ENCODE data around the gene PLSCR5.

The PLSCR5 gene

DNA sequence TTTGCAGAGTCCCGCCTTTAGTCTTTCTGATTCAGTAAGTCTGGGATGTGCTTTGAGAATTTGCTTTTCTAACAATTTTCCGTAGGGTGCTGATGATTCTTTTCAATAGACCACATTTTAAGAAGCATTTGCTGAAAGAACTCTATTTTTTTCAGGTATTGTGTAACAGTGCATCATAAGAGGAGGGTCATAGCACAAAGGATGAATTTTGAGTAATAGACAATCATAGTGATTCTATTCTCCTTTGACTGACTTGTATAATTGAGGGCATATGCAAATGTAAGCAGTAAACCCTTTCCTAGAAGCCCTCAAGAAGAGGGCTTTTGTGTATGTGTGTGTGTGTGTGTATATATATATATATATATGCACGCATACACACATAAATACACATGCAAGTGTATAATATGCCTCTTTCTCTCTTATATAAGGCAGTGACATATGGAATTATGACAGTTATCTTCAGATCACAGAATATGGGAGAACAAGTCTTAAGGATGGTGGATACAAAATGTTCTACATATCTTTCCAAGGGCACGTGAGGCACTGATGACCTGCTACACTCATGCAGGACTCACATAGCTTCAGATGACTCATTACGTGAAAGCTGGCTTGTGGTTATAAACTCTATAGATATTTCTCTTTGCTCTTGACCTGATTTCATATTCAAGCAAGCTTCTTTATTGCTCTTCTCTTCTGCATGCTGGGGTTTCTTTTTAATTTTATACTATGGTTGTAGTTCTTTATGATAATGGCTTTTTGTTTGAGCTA lies 54.2 kb downstream of the PLSCR5 start:
- Histone ChIP-seq H3K4me1 (ENCODE audit: control insufficient read depth in 1 of 2, insufficient read depth in 1 of 2, low read depth in 1 of 2, low read length in 1 of 2) (peaks cover 55 to 70% of the 10 kb centered on the region in 2 experiments), H3K9me3 (no peaks in the 10 kb centered on the region), H3K27ac (peak overlapping the region; percentile 59), H3K27me3 (no peaks in the 10 kb centered on the region), H3K4me3 (ENCODE audit: low read depth in 1 of 2, low read length in 1 of 2) (no peak overlapping the region), H3K36me3 (no peaks in the 10 kb centered on the region)
- TF ChIP-seq, protein P1, sequence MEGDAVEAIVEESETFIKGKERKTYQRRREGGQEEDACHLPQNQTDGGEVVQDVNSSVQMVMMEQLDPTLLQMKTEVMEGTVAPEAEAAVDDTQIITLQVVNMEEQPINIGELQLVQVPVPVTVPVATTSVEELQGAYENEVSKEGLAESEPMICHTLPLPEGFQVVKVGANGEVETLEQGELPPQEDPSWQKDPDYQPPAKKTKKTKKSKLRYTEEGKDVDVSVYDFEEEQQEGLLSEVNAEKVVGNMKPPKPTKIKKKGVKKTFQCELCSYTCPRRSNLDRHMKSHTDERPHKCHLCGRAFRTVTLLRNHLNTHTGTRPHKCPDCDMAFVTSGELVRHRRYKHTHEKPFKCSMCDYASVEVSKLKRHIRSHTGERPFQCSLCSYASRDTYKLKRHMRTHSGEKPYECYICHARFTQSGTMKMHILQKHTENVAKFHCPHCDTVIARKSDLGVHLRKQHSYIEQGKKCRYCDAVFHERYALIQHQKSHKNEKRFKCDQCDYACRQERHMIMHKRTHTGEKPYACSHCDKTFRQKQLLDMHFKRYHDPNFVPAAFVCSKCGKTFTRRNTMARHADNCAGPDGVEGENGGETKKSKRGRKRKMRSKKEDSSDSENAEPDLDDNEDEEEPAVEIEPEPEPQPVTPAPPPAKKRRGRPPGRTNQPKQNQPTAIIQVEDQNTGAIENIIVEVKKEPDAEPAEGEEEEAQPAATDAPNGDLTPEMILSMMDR (IDR thresholded peaks at IDR 0.05) = no peak

DNA sequence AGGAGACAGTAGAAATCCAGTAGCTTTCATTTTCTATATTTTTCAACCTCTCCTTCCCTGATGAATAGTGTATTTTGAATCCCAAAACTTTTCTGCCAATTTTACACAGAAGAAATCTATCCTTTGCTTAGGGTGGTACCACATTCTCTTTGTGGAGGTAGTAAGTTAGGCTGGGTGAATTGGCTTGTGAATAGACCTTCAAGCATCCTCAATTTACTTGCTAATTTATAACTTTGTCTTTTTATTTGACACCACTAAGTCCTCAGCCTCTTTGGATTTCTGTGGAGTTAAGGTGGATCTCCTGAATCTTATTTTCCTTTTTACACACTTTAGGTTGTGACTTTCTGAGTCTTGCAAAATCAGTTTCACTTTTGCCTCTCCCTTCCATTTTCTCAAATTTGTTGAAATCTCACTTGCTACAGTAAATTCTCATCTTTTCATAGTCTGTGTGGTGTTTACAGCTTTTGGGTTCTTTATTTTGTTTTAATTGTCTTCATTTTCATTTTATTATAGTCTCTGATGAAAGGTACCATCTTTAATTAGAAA lies 55.0 kb downstream of the PLSCR5 start:
- Histone ChIP-seq H3K4me3 (ENCODE audit: low read depth in 1 of 2, low read length in 1 of 2) (no peak overlapping the region), H3K36me3 (no peaks in the 10 kb centered on the region), H3K27ac (peak overlapping the region; percentile 59)

DNA sequence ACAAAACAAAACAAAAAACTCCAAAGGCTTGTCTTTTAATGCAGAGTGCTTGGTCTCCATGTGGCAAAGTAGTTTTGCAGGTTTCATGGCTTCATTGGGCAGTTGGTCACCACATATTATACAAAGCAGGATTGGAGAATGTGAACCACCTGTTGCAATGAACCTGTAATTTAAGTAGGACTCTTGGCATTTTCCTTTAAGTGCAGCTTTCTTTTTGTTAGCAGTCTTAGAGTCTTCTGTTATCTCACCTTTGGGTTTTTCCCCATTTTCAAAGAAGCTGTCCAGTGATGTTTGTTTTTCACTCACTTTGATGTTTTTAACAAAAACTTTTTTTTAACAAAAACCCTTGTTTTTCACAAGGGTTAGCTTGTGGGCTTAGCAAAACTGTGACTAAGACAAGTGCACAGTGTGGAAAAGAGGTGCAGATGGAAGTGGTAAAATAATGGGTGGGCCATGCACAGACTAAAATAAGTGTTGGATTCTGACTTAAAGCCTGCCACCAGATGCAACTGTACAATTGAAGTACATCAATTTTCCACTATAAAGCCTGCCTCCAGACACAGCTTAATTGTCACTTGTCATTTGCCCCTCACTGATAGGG lies 57.8 kb downstream of the PLSCR5 start:
- Histone ChIP-seq H3K9me3 (no peaks in the 10 kb centered on the region), H3K27me3 (no peaks in the 10 kb centered on the region), H3K4me1 (ENCODE audit: control insufficient read depth in 1 of 2, insufficient read depth in 1 of 2, low read depth in 1 of 2, low read length in 1 of 2) (peaks cover 40 to 62% of the 10 kb centered on the region in 2 experiments), H3K4me3 (ENCODE audit: low read depth in 1 of 2, low read length in 1 of 2) (no peak overlapping the region), H3K27ac (no peak overlapping the region), H3K36me3 (no peaks in the 10 kb centered on the region)
- TF ChIP-seq, protein P1 (IDR thresholded peaks at IDR 0.05) = no peak

More for the DNA sequence above, 55.0 kb downstream of the PLSCR5 start:
- Histone ChIP-seq H3K27me3 (no peaks in the 10 kb centered on the region), H3K4me1 (ENCODE audit: control insufficient read depth in 1 of 2, insufficient read depth in 1 of 2, low read depth in 1 of 2, low read length in 1 of 2) (peaks cover 48 to 70% of the 10 kb centered on the region in 2 experiments), H3K9me3 (no peaks in the 10 kb centered on the region)
- TF ChIP-seq, protein P1 (IDR thresholded peaks at IDR 0.05) = no peak

DNA sequence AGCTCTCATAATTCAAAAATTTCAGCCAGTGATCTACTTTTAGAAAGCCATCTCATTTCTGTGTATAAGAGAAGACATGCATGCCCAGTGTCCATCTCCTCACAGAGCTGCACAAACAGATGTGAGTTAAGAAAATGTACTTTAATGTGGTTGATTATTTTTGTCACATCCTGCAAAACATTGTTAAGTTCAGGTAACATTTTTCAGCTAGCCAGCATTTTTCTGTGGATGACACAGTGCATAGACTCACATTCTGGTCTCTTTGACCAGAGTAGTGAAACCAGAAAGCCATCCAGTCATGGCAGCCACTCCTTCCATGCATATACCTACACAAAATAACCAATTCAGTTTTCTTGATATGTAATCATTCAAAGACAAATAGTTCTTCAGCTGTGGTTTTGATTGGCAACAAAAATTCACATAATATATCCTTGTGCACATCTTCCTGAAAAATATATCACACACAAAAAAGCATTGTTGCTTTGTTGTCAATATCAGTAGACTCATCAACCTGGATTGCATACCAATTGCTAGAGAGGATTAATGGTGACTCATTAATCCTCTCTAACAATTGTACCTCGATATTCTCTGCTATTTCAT lies 58.7 kb downstream of the PLSCR5 start:
- TF ChIP-seq, protein P1 (IDR thresholded peaks at IDR 0.05) = no peak
- Histone ChIP-seq H3K4me3 (ENCODE audit: low read depth in 1 of 2, low read length in 1 of 2) (no peak overlapping the region), H3K27me3 (no peaks in the 10 kb centered on the region), H3K36me3 (no peaks in the 10 kb centered on the region), H3K9me3 (no peaks in the 10 kb centered on the region), H3K4me1 (ENCODE audit: control insufficient read depth in 1 of 2, insufficient read depth in 1 of 2, low read depth in 1 of 2, low read length in 1 of 2) (peaks cover 49 to 62% of the 10 kb centered on the region in 2 experiments), H3K27ac (peak overlapping the region; percentile 4)

DNA sequence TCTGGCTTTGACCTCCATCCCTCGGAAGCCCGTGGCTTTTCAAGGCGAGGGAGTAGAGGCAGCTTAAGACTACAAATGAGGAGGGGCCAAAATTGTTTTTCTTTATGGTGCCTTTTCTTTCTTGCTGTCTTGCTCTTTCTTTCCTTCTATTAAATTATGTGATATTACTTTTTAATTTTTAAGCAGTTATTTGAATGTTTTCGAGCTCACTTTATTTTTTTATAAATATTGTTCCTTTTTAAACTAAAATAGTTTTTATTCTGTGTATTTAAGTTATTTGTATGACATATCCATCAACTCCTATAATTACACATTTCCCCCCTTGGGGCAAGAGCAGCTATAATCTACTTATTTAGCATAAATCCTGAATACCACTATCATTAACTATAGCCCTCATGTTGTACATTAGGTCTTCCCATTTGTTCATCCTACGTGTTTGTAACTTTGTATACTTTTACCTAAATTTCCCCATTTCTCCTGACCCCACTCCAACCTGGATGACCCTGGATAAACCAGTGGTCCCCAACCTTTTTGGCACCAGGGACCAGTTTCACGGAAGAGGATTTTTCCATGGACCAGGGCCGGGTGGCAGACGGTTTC lies 60.1 kb downstream of the PLSCR5 start:
- TF ChIP-seq, protein P1 (IDR thresholded peaks at IDR 0.05) = no peak
- H3K4me1 ChIP-seq (ENCODE audit: control insufficient read depth in 1 of 2, insufficient read depth in 1 of 2, low read depth in 1 of 2, low read length in 1 of 2) = peaks cover 51 to 62% of the 10 kb centered on the region in 2 experiments
- no peaks in the 10 kb centered on the region for H3K27me3 ChIP-seq
- no peaks in the 10 kb centered on the region for H3K9me3 ChIP-seq
- H3K27ac ChIP-seq = peak overlapping the region; percentile 93
- H3K36me3 ChIP-seq = no peaks in the 10 kb centered on the region
- H3K4me3 ChIP-seq (ENCODE audit: low read depth in 1 of 2, low read length in 1 of 2) = peak overlapping the region; percentile 73 to 89
